Measurements from ENCODE around the gene MYO7A. TPM values are rescaled to one million over a fixed set of nuclear protein-coding genes. Genes with fewer than 3 reads are reported as not detected.

The MYO7A gene
- total RNA-seq, 4 donors from 2014 or later: 4.8 to 9.1 (median 6.4) TPM

DNA sequence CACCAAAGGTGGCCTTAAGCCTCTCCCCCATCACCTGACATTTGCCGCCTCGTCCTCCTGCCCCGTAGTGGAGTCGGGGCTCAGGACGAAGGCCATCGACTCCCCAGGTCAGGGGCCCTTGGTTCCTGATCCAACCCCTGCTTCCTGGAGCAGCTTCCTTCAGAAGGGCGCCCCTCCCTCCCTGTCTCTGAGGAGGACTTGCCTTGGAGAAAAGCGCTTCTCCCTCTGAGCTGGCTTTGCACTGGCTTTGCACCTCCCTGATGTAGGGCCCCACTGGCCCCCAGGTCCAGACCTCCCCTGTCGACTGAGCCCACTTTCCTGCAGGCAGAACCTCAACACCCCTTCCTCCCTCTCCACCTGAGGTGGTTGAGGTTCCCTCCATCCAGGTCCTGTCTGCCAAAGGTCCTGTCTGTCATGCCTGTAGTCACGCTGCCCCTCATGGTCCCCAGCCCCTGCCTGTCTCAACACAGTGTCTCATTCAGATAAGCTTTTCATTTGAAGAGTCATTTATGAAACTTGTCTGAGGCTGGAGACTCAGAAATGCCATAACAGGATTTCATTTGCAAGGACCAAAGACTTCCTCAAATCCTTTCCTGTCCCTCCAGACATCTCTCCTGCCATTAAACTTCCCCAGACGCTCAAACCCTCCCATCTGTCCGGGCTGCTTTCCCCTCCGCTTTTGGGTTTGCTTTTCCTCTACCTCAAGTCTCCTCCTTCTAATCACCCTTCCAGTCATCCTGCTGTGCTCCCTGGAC is 78.4 kb downstream of the MYO7A start:
- Histone ChIP-seq H3K4me3 (no peak overlapping the region), H3K27ac (replicated peaks in 1 of 4) (no peak overlapping the region), H3K4me1 (no peaks in the 10 kb centered on the region), H3K9me3 (no peaks in the 10 kb centered on the region), H3K36me3 (no peaks in the 10 kb centered on the region), H3K27me3 (no peaks in the 10 kb centered on the region)
- DNase-seq (ENCODE audit: extremely low spot score): no peak
- WGBS: 76% methylated on average over 6 of the region's 13 CpGs
- intact Hi-C loops (cut with DNase I): no loop called here
- TF ChIP-seq EP300 (IDR thresholded peaks at IDR 0.05) (no peak), POLR2AphosphoS5 (IDR thresholded peaks at IDR 0.05) (no peak), POLR2A (IDR thresholded peaks at IDR 0.05; ENCODE audit: low read depth) (no peak)
- TF ChIP-seq, protein P1, sequence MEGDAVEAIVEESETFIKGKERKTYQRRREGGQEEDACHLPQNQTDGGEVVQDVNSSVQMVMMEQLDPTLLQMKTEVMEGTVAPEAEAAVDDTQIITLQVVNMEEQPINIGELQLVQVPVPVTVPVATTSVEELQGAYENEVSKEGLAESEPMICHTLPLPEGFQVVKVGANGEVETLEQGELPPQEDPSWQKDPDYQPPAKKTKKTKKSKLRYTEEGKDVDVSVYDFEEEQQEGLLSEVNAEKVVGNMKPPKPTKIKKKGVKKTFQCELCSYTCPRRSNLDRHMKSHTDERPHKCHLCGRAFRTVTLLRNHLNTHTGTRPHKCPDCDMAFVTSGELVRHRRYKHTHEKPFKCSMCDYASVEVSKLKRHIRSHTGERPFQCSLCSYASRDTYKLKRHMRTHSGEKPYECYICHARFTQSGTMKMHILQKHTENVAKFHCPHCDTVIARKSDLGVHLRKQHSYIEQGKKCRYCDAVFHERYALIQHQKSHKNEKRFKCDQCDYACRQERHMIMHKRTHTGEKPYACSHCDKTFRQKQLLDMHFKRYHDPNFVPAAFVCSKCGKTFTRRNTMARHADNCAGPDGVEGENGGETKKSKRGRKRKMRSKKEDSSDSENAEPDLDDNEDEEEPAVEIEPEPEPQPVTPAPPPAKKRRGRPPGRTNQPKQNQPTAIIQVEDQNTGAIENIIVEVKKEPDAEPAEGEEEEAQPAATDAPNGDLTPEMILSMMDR (IDR thresholded peaks at IDR 0.05): no peak

DNA sequence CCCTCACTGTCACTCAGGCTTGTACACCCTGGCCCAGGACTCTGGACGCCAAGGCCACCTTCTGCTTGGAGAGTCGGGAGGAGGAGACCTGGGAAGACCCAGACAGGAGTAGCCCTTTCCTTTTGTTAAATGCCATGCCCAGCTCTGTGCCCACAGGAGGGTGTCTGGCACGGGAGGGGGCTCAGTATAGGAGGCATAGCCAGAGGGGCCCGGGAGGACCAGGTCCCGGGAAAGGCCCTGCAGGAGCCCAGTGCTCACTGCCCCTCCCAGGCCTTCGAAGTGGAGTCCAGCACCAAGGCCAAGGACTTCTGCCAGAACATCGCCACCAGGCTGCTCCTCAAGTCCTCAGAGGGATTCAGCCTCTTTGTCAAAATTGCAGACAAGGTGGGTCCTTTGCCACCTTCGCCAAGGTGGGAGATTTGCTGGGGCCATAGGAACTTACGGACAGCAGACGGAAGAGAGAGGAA is 79.0 kb downstream of the MYO7A start:
- no peak overlapping the region for H3K4me3 ChIP-seq
- H3K27ac ChIP-seq (replicated peaks in 1 of 4): no peak overlapping the region
- H3K36me3 ChIP-seq: no peaks in the 10 kb centered on the region
- H3K27me3 ChIP-seq: no peaks in the 10 kb centered on the region
- 85% methylated on average over 10 of the region's 10 CpGs for WGBS
- H3K9me3 ChIP-seq: no peaks in the 10 kb centered on the region
- no peak for DNase-seq (ENCODE audit: extremely low spot score)
- TF ChIP-seq, protein P1 (IDR thresholded peaks at IDR 0.05): no peak
- TF ChIP-seq EP300 (IDR thresholded peaks at IDR 0.05) (no peak), POLR2AphosphoS5 (IDR thresholded peaks at IDR 0.05) (no peak), POLR2A (IDR thresholded peaks at IDR 0.05; ENCODE audit: low read depth) (no peak)
- intact Hi-C loops (cut with DNase I): no loop called here
- no peaks in the 10 kb centered on the region for H3K4me1 ChIP-seq

DNA sequence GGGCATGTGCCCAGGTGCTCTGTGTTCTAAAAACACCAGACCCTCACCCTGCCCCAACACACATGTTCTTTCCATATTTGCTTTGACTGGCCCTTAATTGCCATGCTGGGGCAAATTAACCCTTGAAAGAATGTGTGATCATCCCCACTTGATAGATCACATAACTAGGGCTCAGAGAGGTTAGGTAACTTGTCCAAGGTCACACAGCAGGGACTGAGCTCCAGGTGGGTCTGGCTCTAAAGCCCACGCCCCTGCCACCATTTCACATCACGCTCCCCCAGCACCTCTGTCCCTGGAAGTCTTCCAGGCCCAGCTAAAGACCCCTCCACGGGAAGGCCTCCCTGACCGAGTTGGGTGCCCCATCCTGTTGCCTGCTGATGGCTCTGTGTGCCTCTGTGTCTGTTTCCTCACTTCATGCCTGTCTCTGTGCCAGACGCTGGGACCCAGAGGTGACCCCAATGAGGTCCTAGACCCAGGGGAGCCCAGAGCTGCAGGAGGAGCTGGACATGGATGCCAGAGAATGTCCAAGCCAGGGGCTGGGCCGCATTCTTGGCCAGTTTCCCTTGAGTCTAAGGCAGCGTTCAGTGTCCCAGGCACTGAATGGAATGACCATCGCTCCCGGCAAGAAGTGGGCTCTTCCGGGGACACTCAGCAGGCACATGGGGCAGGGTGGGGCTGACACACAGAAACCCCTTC is 79.7 kb downstream of the MYO7A start:
- Histone ChIP-seq H3K4me1 (no peaks in the 10 kb centered on the region), H3K36me3 (peaks cover 0 to 3% (median 0%) of the 10 kb centered on the region in 4 donors), H3K4me3 (no peak overlapping the region), H3K9me3 (no peaks in the 10 kb centered on the region), H3K27ac (replicated peaks in 1 of 4) (no peak overlapping the region), H3K27me3 (no peaks in the 10 kb centered on the region)
- no peak for TF ChIP-seq POLR2A (IDR thresholded peaks at IDR 0.05; ENCODE audit: low read depth)
- no peak for DNase-seq (ENCODE audit: extremely low spot score)
- intact Hi-C loops (cut with DNase I): no loop called here
- WGBS: 60% methylated on average over 9 of the region's 10 CpGs

- Histone ChIP-seq H3K4me1 (no peaks in the 10 kb centered on the region), H3K36me3 (peaks cover 0 to 3% (median 0%) of the 10 kb centered on the region in 4 donors), H3K9me3 (no peaks in the 10 kb centered on the region), H3K27ac (replicated peaks in 1 of 4) (no peak overlapping the region), H3K4me3 (no peak overlapping the region), H3K27me3 (no peaks in the 10 kb centered on the region)
- 92% methylated on average over 10 of the region's 11 CpGs for WGBS
- intact Hi-C loops (cut with DNase I): no loop called here
- DNase-seq (ENCODE audit: extremely low spot score): no peak
- TF ChIP-seq, protein P1 (IDR thresholded peaks at IDR 0.05): no peak
- TF ChIP-seq EP300 (IDR thresholded peaks at IDR 0.05) (no peak), POLR2A (IDR thresholded peaks at IDR 0.05; ENCODE audit: low read depth) (no peak), POLR2AphosphoS5 (IDR thresholded peaks at IDR 0.05) (no peak)
Measured at GRCh38 chr11:77208535-77208934, 80.5 kb downstream of the MYO7A start.

DNA sequence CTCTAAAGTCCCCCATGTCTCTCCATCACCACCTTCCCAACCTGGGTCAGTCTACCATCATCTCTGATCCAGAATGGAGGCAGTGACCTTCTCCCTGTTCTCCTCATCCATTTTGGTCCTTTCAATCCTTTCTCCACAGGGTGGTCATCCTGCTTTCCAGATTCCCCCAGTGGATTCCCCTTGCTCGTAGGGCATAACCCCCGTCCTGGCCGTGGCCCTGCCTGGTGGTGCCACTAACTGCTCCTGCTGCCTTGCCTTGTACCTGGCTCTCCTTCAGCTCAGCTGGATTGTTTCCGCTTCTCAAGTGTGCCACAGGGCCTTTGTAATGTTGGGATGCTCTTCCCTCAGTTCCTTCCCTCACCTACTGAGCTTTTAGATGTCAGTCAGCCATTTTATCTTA is 81.6 kb downstream of the MYO7A start:
- DNase-seq (ENCODE audit: extremely low spot score): no peak
- TF ChIP-seq EP300 (IDR thresholded peaks at IDR 0.05) (no peak), POLR2AphosphoS5 (IDR thresholded peaks at IDR 0.05) (no peak), POLR2A (IDR thresholded peaks at IDR 0.05; ENCODE audit: low read depth) (no peak)
- TF ChIP-seq, protein P1 (IDR thresholded peaks at IDR 0.05): no peak
- H3K27ac ChIP-seq (replicated peaks in 1 of 4): no peak overlapping the region
- no peaks in the 10 kb centered on the region for H3K4me1 ChIP-seq
- 87% methylated on average over 4 of the region's 4 CpGs for WGBS
- H3K27me3 ChIP-seq: no peaks in the 10 kb centered on the region
- peaks cover 0 to 3% (median 0%) of the 10 kb centered on the region in 4 donors for H3K36me3 ChIP-seq
- H3K9me3 ChIP-seq: no peaks in the 10 kb centered on the region
- H3K4me3 ChIP-seq: no peak overlapping the region
- intact Hi-C loops (cut with DNase I): no loop called here
